HepG2 (cell line): Measurements from ENCODE around the gene STOM. TPM values are rescaled to one million over a fixed set of nuclear protein-coding genes. Genes with fewer than 3 reads are reported as not detected.

Experiments
- KDM4B ChIP-seq: sonication (generic); formaldehyde crosslinking; IDR thresholded peaks from 2 replicates; pipeline ENCODE4 v1.4.0; 2020; ENCODE audit warnings: missing genetic modification reagents
- MAZ ChIP-seq, 2 experiments: sonication (generic) in 1 of 2; formaldehyde crosslinking in 1 of 2; IDR thresholded peaks; 2 replicates each; pipeline versions ENCODE4 v1.5.0 to v1.6.1; 2012 to 2020; ENCODE audit warnings: low read depth in 2 of 2, mild to moderate bottlenecking in 2 of 2, borderline replicate concordance in 1 of 2, improper control_type of control experiment in 1 of 2, low read length in 1 of 2, missing genetic modification reagents in 1 of 2, moderate library complexity in 1 of 2
- MED1 ChIP-seq: sonication (generic); formaldehyde crosslinking; IDR thresholded peaks from 2 replicates; pipeline ENCODE4 v1.4.0; 2020; ENCODE audit warnings: missing genetic modification reagents
- NBN ChIP-seq: fragments of 450-650 bp; conservative IDR thresholded peaks from 2 replicates; pipeline ENCODE4 v1.6.1; 2017
- STAG1 ChIP-seq: sonication (generic); formaldehyde crosslinking; IDR thresholded peaks from 2 replicates; pipeline ENCODE4 v1.4.0; 2020; ENCODE audit warnings: missing genetic modification reagents
- SYNCRIP ChIP-seq: fragments of 200-400 bp; formaldehyde crosslinking; IDR thresholded peaks from 2 replicates; pipeline ENCODE4 v1.6.1; 2018; ENCODE audit warnings: mild to moderate bottlenecking, low read depth, low read length; ENCODE audit not compliant: insufficient read depth
- ZC3H4 ChIP-seq: sonication (generic); formaldehyde crosslinking; IDR thresholded peaks from 2 replicates; pipeline ENCODE4 v1.4.0; 2020; ENCODE audit warnings: missing genetic modification reagents, borderline replicate concordance
- ZFP37 ChIP-seq: sonication (generic); formaldehyde crosslinking; IDR thresholded peaks from 2 replicates; pipeline ENCODE4 v1.4.0; 2020; ENCODE audit warnings: missing genetic modification reagents, borderline replicate concordance
- ZMAT3 ChIP-seq: sonication (generic); formaldehyde crosslinking; conservative IDR thresholded peaks from 2 replicates; pipeline ENCODE4 v1.7.0; 2021; ENCODE audit warnings: missing genetic modification reagents
- ZNF264 ChIP-seq: sonication (generic); formaldehyde crosslinking; IDR thresholded peaks from 2 replicates; pipeline ENCODE4 v1.4.0; 2020; ENCODE audit warnings: missing genetic modification reagents
- ZSCAN12 ChIP-seq: sonication (generic); formaldehyde crosslinking; IDR thresholded peaks from 2 replicates; pipeline ENCODE4 v1.9.0; 2021; ENCODE audit warnings: mild to moderate bottlenecking, missing genetic modification reagents
- polyA plus RNA-seq, 8 experiments: library from polyadenylated mRNA; depleted of rRNA in 3 of 8; stranded (reverse) in 7 of 8; unstranded in 1 of 8; fragments of >200 nt; fragmentation: Illumina TruSeq in 4 of 8; extraction: Trizol in 4 of 8; gene quantifications; 2 replicates each; pipeline versions ENCODE4 v1.2.1 to v1.2.3, GENCODE V29; 2011 to 2016; ENCODE audit warnings: low read depth in 4 of 8, missing spikeins in 1 of 8, mixed read lengths in 1 of 8; ENCODE audit not compliant: insufficient read depth in 1 of 8
- total RNA-seq, 5 experiments: library from RNA; depleted of rRNA; stranded (reverse); fragments of >200 nt; fragmentation: Illumina TruSeq; extraction: Trizol; gene quantifications; 2 replicates each; pipeline ENCODE4 v1.2.3, GENCODE V29; 2016; ENCODE audit warnings: low read depth in 1 of 5
- TF ChIP-seq, protein P1 (sequence below): sonication (generic); formaldehyde crosslinking; conservative IDR thresholded peaks from 2 replicates; pipeline ENCODE4 v1.4.0; 2020; ENCODE audit warnings: missing genetic modification reagents
- TF ChIP-seq, protein P2 (sequence below): sonication (generic); formaldehyde crosslinking; IDR thresholded peaks from 2 replicates; pipeline ENCODE4; 2020; ENCODE audit warnings: missing genetic modification reagents, mild to moderate bottlenecking, borderline replicate concordance
- TF ChIP-seq, protein P3 (sequence below): sonication (generic); formaldehyde crosslinking; IDR thresholded peaks from 2 replicates; pipeline ENCODE4 v1.5.0; 2020; ENCODE audit warnings: missing genetic modification reagents
- TF ChIP-seq, protein P4 (sequence below): sonication (generic); formaldehyde crosslinking; IDR thresholded peaks from 2 replicates; pipeline ENCODE4 v1.9.0; 2021; ENCODE audit warnings: mild to moderate bottlenecking, missing genetic modification reagents

STOM gene
- total and polyA plus RNA-seq, 2 of the 13 experiments (the other 11 are each of a cell fraction or from before 2014, with no cell fraction given), result 43.6 to 165 TPM

DNA sequence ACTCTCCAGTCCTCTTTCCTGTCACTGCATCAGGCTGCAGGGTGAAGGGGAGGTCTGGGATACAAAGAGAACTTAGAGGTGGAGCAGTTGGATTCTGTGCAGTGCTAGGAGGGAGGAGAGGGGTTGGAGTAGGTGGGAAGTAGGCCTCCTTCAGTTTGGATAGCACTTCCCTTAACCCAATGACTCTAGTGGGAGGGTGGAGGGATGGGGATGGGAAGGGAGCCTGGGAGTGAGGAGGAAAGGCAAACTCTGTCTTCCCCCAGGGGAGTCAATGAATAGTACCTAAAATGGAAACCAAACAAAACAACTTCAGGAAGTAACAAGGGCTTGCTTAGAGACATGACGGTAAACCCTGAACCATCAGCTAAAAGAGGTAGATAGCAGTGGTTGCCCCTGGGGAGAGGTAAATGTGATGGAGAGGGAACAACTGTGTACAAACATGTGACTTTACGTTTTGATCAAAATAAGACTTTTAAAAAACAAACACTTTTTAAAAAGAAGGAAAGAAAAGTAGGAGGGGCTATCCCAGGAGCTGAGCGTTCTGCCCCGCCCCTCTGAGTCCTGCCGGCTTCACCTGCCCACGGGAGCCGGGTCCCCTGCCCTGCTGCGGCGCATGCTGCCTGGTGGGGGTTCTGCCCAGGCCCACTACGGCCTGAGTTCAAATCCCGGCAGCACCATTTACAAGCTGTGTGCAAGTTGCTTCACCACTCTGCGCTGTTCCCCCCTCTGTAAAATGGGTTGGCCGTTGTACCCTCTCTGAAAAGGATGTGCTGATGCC is 71.2 kb downstream of the STOM start (continued):
- TF ChIP-seq, protein P1, sequence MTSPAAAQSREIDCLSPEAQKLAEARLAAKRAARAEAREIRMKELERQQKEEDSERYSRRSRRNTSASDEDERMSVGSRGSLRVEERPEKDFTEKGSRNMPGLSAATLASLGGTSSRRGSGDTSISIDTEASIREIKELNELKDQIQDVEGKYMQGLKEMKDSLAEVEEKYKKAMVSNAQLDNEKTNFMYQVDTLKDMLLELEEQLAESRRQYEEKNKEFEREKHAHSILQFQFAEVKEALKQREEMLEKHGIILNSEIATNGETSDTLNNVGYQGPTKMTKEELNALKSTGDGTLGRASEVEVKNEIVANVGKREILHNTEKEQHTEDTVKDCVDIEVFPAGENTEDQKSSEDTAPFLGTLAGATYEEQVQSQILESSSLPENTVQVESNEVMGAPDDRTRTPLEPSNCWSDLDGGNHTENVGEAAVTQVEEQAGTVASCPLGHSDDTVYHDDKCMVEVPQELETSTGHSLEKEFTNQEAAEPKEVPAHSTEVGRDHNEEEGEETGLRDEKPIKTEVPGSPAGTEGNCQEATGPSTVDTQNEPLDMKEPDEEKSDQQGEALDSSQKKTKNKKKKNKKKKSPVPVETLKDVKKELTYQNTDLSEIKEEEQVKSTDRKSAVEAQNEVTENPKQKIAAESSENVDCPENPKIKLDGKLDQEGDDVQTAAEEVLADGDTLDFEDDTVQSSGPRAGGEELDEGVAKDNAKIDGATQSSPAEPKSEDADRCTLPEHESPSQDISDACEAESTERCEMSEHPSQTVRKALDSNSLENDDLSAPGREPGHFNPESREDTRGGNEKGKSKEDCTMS, result no peak
- TF ChIP-seq, protein P2, sequence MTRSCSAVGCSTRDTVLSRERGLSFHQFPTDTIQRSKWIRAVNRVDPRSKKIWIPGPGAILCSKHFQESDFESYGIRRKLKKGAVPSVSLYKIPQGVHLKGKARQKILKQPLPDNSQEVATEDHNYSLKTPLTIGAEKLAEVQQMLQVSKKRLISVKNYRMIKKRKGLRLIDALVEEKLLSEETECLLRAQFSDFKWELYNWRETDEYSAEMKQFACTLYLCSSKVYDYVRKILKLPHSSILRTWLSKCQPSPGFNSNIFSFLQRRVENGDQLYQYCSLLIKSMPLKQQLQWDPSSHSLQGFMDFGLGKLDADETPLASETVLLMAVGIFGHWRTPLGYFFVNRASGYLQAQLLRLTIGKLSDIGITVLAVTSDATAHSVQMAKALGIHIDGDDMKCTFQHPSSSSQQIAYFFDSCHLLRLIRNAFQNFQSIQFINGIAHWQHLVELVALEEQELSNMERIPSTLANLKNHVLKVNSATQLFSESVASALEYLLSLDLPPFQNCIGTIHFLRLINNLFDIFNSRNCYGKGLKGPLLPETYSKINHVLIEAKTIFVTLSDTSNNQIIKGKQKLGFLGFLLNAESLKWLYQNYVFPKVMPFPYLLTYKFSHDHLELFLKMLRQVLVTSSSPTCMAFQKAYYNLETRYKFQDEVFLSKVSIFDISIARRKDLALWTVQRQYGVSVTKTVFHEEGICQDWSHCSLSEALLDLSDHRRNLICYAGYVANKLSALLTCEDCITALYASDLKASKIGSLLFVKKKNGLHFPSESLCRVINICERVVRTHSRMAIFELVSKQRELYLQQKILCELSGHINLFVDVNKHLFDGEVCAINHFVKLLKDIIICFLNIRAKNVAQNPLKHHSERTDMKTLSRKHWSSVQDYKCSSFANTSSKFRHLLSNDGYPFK (CRISPR knock-in tag), result no peak
- TF ChIP-seq ZFP37 (CRISPR knock-in tag), result peak; percentile 29; the same call in 1 of the 2 replicates
- no peak for TF ChIP-seq NBN
- TF ChIP-seq ZC3H4 (CRISPR knock-in tag), result peak; percentile 51; the same call in 1 of the 2 replicates
- TF ChIP-seq, protein P3, sequence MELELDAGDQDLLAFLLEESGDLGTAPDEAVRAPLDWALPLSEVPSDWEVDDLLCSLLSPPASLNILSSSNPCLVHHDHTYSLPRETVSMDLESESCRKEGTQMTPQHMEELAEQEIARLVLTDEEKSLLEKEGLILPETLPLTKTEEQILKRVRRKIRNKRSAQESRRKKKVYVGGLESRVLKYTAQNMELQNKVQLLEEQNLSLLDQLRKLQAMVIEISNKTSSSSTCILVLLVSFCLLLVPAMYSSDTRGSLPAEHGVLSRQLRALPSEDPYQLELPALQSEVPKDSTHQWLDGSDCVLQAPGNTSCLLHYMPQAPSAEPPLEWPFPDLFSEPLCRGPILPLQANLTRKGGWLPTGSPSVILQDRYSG (CRISPR knock-in tag), result peak; percentile 60; the same call in 1 of the 2 replicates
- TF ChIP-seq KDM4B, result 0 out of 2 replicates have a peak, but pooled peaks have one; percentile 32
- 0 out of 2 replicates have a peak, but pooled peaks have one; percentile 2 for TF ChIP-seq STAG1 (CRISPR knock-in tag)
- TF ChIP-seq ZNF264, result peak; percentile 37; the same call in 1 of the 2 replicates
- TF ChIP-seq SYNCRIP, result no peak
- TF ChIP-seq MAZ (IDR thresholded peaks at IDR 0.05; ENCODE audit: borderline replicate concordance, low read depth, low read length), result no peak
- 0 out of 2 replicates have a peak, but pooled peaks have one; percentile 5 for TF ChIP-seq MAZ (CRISPR knock-in tag; IDR thresholded peaks at IDR 0.05; ENCODE audit: low read depth)
- peak; percentile 41; the same call in 1 of the 2 replicates for TF ChIP-seq MED1
- TF ChIP-seq, protein P4, sequence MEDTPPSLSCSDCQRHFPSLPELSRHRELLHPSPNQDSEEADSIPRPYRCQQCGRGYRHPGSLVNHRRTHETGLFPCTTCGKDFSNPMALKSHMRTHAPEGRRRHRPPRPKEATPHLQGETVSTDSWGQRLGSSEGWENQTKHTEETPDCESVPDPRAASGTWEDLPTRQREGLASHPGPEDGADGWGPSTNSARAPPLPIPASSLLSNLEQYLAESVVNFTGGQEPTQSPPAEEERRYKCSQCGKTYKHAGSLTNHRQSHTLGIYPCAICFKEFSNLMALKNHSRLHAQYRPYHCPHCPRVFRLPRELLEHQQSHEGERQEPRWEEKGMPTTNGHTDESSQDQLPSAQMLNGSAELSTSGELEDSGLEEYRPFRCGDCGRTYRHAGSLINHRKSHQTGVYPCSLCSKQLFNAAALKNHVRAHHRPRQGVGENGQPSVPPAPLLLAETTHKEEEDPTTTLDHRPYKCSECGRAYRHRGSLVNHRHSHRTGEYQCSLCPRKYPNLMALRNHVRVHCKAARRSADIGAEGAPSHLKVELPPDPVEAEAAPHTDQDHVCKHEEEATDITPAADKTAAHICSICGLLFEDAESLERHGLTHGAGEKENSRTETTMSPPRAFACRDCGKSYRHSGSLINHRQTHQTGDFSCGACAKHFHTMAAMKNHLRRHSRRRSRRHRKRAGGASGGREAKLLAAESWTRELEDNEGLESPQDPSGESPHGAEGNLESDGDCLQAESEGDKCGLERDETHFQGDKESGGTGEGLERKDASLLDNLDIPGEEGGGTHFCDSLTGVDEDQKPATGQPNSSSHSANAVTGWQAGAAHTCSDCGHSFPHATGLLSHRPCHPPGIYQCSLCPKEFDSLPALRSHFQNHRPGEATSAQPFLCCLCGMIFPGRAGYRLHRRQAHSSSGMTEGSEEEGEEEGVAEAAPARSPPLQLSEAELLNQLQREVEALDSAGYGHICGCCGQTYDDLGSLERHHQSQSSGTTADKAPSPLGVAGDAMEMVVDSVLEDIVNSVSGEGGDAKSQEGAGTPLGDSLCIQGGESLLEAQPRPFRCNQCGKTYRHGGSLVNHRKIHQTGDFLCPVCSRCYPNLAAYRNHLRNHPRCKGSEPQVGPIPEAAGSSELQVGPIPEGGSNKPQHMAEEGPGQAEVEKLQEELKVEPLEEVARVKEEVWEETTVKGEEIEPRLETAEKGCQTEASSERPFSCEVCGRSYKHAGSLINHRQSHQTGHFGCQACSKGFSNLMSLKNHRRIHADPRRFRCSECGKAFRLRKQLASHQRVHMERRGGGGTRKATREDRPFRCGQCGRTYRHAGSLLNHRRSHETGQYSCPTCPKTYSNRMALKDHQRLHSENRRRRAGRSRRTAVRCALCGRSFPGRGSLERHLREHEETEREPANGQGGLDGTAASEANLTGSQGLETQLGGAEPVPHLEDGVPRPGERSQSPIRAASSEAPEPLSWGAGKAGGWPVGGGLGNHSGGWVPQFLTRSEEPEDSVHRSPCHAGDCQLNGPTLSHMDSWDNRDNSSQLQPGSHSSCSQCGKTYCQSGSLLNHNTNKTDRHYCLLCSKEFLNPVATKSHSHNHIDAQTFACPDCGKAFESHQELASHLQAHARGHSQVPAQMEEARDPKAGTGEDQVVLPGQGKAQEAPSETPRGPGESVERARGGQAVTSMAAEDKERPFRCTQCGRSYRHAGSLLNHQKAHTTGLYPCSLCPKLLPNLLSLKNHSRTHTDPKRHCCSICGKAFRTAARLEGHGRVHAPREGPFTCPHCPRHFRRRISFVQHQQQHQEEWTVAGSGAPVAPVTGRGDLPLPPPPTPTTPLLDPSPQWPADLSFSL, result 0 out of 2 replicates have a peak, but pooled peaks have one; percentile 13
- TF ChIP-seq ZSCAN12 (CRISPR knock-in tag), result 0 out of 2 replicates have a peak, but pooled peaks have one; percentile 26
- TF ChIP-seq ZMAT3, result no peak; the same call in 1 of the 2 replicates
